Ascending aorta (tissue), 2 donors: ENCODE measurements around the gene LYPD4. TPM values are rescaled to one million over a fixed set of nuclear protein-coding genes. Genes with fewer than 3 reads are reported as not detected.

Experiments used
- DNase-seq, 2 donors: peaks; one replicate each; pipeline ENCODE4 v3.0.0-alpha.2; 2019; ENCODE audit warnings: low spot score in 2 of 2
- H3K27ac ChIP-seq, 2 donors: fragments of 200-600 bp; sonication (generic); one replicate each; pipeline ENCODE4 v1.5.1; 2016 to 2017; ENCODE audit warnings: mild to moderate bottlenecking in 1 of 2
- H3K27me3 ChIP-seq: fragments of 200-600 bp; sonication (generic); one replicate; pipeline ENCODE4 v1.5.1; 2017
- H3K36me3 ChIP-seq, 2 donors: fragments of 200-600 bp; sonication (generic); one replicate each; pipeline ENCODE4 v1.5.1; 2016
- H3K4me1 ChIP-seq, 2 donors: fragments of 200-600 bp; sonication (generic); one replicate each; pipeline ENCODE4 v1.5.1; 2016 to 2017; ENCODE audit warnings: mild to moderate bottlenecking in 1 of 2
- H3K4me3 ChIP-seq, 2 donors: fragments of 200-600 bp; sonication (generic); one replicate each; pipeline ENCODE4 v1.5.1; 2016 to 2017; ENCODE audit warnings: mild to moderate bottlenecking in 1 of 2
- H3K9me3 ChIP-seq, 2 donors: fragments of 200-600 bp; sonication (generic); one replicate each; pipeline ENCODE4 v1.5.1; 2016
- CTCF ChIP-seq, 3 experiments: fragments of 200-600 bp in 2 of 3; fragments of 450-650 bp in 1 of 3; sonication (generic) in 2 of 3; IDR thresholded peaks; one replicate each; pipeline ENCODE4 v1.5.1; 2016 to 2019; ENCODE audit warnings: antibody characterized with exemption in 3 of 3, mild to moderate bottlenecking in 1 of 3, moderate library complexity in 1 of 3
- intact Hi-C: fragments of 100-400 bp; cut with DNase I; formaldehyde crosslinking; loops from one replicate; pipeline ENCODE4 v1.15.1; 2023
- total RNA-seq: library from RNA; depleted of rRNA; stranded (reverse); fragments of >200 nt; gene quantifications from one replicate; pipeline ENCODE4 v1.1.0, GENCODE V29; 2016

The LYPD4 gene
- total RNA-seq = not detected

GRCh38 chr19:41844601-41845000 lies at the start of gene LYPD4:
TSS of gene LYPD4 (minus strand) at chr19:41844683. CDS start at chr19:41839285, 5,398 bp downstream.
- no peak for DNase-seq
- H3K4me1 ChIP-seq = no peaks in the 10 kb centered on the region
- no peaks in the 10 kb centered on the region for H3K27me3 ChIP-seq
- H3K9me3 ChIP-seq = no peaks in the 10 kb centered on the region
- TF ChIP-seq CTCF (IDR thresholded peaks at IDR 0.05) = no peak
- no peak within 1 kb of the TSS for H3K4me3 ChIP-seq
- no peak within 1 kb of the TSS for H3K27ac ChIP-seq
- H3K36me3 ChIP-seq = no peaks in the 10 kb centered on the region
- intact Hi-C loops = no loop called here

- no peak overlapping the region for H3K4me3 ChIP-seq
- intact Hi-C loops = no loop called here
- peaks cover 58 to 66% of the 10 kb centered on the region in 2 donors for H3K36me3 ChIP-seq
- no peak overlapping the region for H3K27ac ChIP-seq
- DNase-seq = no peak
- H3K4me1 ChIP-seq = no peaks in the 10 kb centered on the region
- no peaks in the 10 kb centered on the region for H3K9me3 ChIP-seq
- no peaks in the 10 kb centered on the region for H3K27me3 ChIP-seq
- TF ChIP-seq CTCF (IDR thresholded peaks at IDR 0.05) = no peak
These were observed 49.4 kb upstream of the LYPD4 start for GRCh38 chr19:41893899-41894298.

GRCh38 chr19:41892173-41892902 lies 47.9 kb upstream of the LYPD4 start:
- intact Hi-C loops = no loop called here
- H3K36me3 ChIP-seq = peaks cover 42 to 57% of the 10 kb centered on the region in 2 donors

GRCh38 chr19:41890936-41891335 lies 46.5 kb upstream of the LYPD4 start:
- H3K4me1 ChIP-seq = peaks cover 0 to 3% of the 10 kb centered on the region in 2 donors
- no peak for TF ChIP-seq CTCF (IDR thresholded peaks at IDR 0.05)
- H3K36me3 ChIP-seq = peaks cover 31 to 47% of the 10 kb centered on the region in 2 donors
- intact Hi-C loops = no loop called here
- H3K4me3 ChIP-seq = no peak overlapping the region
- no peak for DNase-seq
- H3K27me3 ChIP-seq = no peaks in the 10 kb centered on the region
- H3K27ac ChIP-seq = no peak overlapping the region
- H3K9me3 ChIP-seq = no peaks in the 10 kb centered on the region

More at GRCh38 chr19:41892173-41892902, 47.9 kb upstream of the LYPD4 start:
- TF ChIP-seq CTCF (IDR thresholded peaks at IDR 0.05) = no peak
- Histone ChIP-seq H3K9me3 (no peaks in the 10 kb centered on the region), H3K27ac (no peak overlapping the region), H3K4me3 (no peak overlapping the region), H3K27me3 (no peaks in the 10 kb centered on the region), H3K4me1 (no peaks in the 10 kb centered on the region)
- no peak for DNase-seq

GRCh38 chr19:41889896-41890295 lies 45.4 kb upstream of the LYPD4 start:
- TF ChIP-seq CTCF (IDR thresholded peaks at IDR 0.05) = no peak
- intact Hi-C loops = no loop called here
- Histone ChIP-seq H3K9me3 (no peaks in the 10 kb centered on the region), H3K36me3 (peaks cover 22 to 36% of the 10 kb centered on the region in 2 donors), H3K4me3 (no peak overlapping the region), H3K27me3 (no peaks in the 10 kb centered on the region), H3K27ac (no peak overlapping the region), H3K4me1 (peaks cover 7 to 8% of the 10 kb centered on the region in 2 donors)
- DNase-seq = no peak
